RWPE1 (cell line): ENCODE measurements around the gene TEX264.
A peak's percentile ranks its signal among the peaks of the same experiment; 100 is the strongest.

ENCODE experiments used
- CTCF ChIA-PET: fragments of 350-600 bp; sonication (Branson Sonifier 250); formaldehyde crosslinking; extraction: SDS; loops from one replicate; lab custom pipeline; 2021; lab: Yijun Ruan, JAX
- POLR2A ChIA-PET: fragments of 400-600 bp; formaldehyde crosslinking; extraction: SDS; loops from one replicate; lab custom pipeline; 2020; ENCODE audit warnings: antibody characterized with exemption; ENCODE audit not compliant: low non-redundant PET; lab: Yijun Ruan, JAX
- DNase-seq: peaks from one replicate; pipeline ENCODE4 v3.0.0; 2012; ENCODE audit warnings: low spot score
- H3K27ac ChIP-seq: fragments of 450-650 bp; 2 replicates; pipeline ENCODE4 v1.5.1; 2017
- TF ChIP-seq, protein P1 (sequence below): fragments of 450-650 bp; conservative IDR thresholded peaks from 2 replicates; pipeline ENCODE4 v1.5.1; 2017; ENCODE audit warnings: low read depth, mild to moderate bottlenecking

The TEX264 gene

DNA sequence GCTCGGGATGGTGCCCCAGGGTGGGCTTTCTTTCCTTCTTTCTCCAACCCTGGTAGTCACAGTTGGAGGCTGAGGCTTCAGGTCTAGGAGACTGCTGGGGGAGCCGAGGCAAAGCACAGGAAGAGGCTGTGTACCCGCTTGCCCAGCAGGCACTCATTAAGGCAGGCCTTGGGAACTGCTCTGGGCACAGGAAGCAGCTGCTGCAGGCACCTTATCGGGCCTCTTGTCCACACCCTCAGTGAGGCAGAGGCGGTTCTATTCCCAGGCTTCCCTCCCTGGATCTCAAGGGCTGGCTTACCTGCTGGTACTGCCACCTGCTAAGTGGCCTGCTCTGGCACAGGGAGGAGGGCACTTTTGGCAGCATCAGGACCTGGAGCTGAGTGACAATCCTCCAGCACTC, 20.0 kb downstream of the TEX264 start:
- 0 out of 2 replicates have a peak overlapping the region, but pooled peaks have one; percentile 11 for H3K27ac ChIP-seq
- CTCF ChIA-PET, result interaction anchor here (1.2 kb wide), 1 partner anchor 9 kb away, joined by 3 read pairs; no protein-coding TSS in a partner anchor
- TF ChIP-seq, protein P1, sequence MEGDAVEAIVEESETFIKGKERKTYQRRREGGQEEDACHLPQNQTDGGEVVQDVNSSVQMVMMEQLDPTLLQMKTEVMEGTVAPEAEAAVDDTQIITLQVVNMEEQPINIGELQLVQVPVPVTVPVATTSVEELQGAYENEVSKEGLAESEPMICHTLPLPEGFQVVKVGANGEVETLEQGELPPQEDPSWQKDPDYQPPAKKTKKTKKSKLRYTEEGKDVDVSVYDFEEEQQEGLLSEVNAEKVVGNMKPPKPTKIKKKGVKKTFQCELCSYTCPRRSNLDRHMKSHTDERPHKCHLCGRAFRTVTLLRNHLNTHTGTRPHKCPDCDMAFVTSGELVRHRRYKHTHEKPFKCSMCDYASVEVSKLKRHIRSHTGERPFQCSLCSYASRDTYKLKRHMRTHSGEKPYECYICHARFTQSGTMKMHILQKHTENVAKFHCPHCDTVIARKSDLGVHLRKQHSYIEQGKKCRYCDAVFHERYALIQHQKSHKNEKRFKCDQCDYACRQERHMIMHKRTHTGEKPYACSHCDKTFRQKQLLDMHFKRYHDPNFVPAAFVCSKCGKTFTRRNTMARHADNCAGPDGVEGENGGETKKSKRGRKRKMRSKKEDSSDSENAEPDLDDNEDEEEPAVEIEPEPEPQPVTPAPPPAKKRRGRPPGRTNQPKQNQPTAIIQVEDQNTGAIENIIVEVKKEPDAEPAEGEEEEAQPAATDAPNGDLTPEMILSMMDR, result no peak
- POLR2A ChIA-PET, result no interaction called here
- DNase-seq, result no peak

DNA sequence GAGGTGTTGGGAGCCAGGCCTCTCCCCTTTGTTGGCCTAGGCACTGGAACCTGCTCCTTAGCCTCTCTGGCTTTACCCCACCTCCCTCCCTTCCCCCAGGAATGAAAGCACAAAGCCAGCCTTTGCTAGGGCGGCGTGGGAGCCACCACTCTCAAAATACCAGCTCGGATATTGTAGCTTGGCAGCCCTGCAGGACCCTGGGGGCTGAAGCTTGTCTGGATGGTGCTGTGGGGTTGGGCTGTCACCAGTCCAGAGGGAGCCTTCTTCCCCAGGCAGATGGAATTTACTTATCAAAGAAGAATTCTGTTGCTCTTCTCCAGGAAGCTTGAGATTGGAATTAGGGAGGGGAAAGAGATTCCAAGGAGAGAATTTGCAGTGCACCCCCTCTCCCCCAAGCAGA, 20.9 kb downstream of the TEX264 start:
- ChIA-PET POLR2A (no interaction called here), CTCF (no interaction called here)
- no peak for DNase-seq
- H3K27ac ChIP-seq, result 0 out of 2 replicates have a peak overlapping the region, but pooled peaks have one; percentile 11
- TF ChIP-seq, protein P1, result no peak

GRCh38 chr3:51692980-51693395, 21.9 kb downstream of the TEX264 start:
- ChIA-PET CTCF (no interaction called here), POLR2A (no interaction called here)
- no peak overlapping the region for H3K27ac ChIP-seq
- TF ChIP-seq, protein P1, result no peak
- no peak for DNase-seq

- TF ChIP-seq, protein P1, result no peak
- ChIA-PET CTCF (no interaction called here), POLR2A (no interaction called here)
- no peak for DNase-seq
- no peak overlapping the region for H3K27ac ChIP-seq
Measured at GRCh38 chr3:51696954-51697353, 25.9 kb downstream of the TEX264 start.

GRCh38 chr3:51698209-51698608, 27.2 kb downstream of the TEX264 start:
- DNase-seq, result no peak
- CTCF ChIA-PET, result no interaction called here
- TF ChIP-seq, protein P1, result no peak
- no peak overlapping the region for H3K27ac ChIP-seq
- POLR2A ChIA-PET, result no interaction called here

DNA sequence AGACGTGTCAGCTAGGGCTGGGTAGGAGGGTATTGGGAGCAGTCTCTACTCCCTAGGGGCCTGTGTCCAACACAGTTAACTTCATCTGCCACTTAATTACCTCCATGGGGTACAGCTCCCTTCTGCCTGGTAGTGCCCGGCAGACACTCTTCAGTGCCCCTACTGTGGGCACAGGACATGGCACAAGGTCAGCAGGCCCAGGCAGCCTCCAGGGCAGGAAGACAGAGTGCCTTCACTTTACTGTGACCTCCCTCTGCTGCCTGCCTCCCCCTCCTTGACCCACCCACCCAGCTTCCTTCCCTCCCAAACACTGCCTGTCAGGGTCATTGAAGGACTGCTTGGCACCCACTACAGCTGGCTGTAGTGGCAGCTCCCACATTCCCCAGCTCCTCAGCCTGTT, 29.4 kb downstream of the TEX264 start:
- DNase-seq, result no peak
- CTCF ChIA-PET, result no interaction called here
- TF ChIP-seq, protein P1, result no peak
- H3K27ac ChIP-seq, result no peak overlapping the region
- POLR2A ChIA-PET, result no interaction called here
